ENCODE results near the gene PDCD1.
A peak's percentile ranks its signal among the peaks of the same experiment; 100 is the strongest.
"Not testable (repeated sequence)": the region's sequence is repeated elsewhere in the genome, so short reads cannot be mapped to it uniquely, and the experiment has no call there.

The PDCD1 gene

DNA sequence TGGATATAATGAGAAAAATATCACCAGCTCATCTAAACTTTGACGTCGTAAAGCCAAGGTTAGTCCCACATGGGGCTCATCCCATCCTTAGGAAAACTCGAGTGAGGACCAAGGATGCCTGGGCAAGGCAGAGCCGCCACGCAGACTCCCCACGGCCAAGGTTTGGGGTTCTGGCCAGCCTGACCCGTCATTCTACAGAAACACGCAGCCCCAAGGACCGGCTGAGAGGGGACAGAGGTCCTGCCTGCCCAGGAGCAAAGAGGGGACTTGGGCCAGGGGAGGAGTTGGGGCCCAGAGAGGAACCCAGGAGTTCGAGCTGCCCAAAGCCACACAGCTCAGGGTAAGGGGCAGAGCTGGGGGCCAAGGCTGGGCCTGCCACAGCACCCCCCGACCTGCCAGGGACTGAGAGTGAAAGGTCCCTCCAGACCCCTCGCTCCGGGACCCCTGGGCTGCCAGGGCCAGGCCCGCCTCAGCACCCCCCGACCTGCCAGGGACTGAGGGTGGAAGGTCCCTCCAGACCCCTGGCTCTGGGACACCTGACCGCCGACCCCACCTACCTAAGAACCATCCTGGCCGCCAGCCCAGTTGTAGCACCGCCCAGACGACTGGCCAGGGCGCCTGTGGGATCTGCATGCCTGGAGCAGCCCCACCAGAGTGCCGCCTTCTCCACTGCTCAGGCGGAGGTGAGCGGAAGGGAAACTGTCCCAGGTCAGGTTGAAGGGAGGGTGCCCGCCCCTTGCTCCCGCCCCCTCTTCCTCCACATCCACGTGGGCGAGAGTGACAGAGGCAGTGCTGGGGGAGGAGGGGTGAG lies at the start of gene PDCD1:
Gene PDCD1, minus strand, starts transcription at position 689 of the 811 bp plus-strand sequence. Its CDS starts 56 bp downstream, at position 633.
- DNase-seq (ENCODE audit: low read depth, low spot score): no peak

DNA sequence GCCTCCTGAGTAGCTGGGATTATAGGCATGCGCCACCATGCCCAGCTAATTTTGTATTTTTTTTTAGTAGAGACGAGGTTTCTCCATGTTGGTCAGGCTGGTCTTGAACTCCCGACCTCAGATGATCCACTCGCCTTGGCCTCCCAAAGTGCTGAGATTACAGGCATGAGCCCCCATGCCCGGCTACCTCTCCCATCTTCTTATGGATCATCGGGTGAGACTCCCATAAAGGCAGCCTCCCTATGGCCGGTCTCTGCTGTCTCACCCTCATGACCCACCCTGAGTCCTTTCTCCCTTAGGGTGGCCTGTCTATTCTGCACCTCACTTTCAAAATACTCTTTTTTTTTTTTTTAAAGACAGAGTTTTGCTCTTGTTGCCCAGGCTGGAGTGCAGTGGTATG lies 49.1 kb upstream of the PDCD1 start:
- DNase-seq (ENCODE audit: low read depth, low spot score): not testable (repeated sequence)

DNA sequence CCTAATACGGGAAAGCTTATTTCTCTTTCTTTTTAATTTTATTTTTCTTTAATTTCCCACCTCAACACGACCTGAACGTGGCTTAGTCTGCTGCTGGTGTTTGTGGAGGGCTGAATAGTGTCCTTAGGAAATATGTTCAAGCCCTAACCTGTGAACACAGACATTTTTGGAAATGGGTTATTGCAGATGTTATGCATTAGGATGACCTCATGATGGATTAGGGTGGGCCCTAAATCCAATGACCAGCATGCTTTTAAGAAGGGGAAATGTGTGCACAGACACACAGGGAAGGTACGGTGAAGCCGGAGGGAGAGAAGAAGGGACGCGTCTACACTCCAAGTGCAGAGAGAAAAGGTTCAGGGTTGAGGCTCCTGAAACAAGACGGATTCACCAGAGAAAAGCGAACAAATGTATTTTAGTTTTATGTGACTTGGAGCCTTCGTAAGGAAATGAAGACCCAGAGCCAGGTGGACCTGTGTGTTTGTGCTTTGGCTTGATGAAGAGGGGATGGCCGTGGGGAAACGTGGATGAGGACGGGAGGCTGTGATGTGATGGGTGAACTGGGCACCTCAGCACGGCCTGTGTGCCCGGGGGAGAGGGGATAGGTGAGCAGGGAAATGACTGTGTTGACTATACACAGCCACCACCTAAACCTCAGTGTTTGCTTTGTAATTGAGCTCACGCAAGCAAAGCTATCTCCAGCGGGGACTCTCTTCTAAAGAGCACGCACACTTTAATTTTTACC lies 48.3 kb upstream of the PDCD1 start:
- DNase-seq (ENCODE audit: low read depth, low spot score): no peak

DNA sequence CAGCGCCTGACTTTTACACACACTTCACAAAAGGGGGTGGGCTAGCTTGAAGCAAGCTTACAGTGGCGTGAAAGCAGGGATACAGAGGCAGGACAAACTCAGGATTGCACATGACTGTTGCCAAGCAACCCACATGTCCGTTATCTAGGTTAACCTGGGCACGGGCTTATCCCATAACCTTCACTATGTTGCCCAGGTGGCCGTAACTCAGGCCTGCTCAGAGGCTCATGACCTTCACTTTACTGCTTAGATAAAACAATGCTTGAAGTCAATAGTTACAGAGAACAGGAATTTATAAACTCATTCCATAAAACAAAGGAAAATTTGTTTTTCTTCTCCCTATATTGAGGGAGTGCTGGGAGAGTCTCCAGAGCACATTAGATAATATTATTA lies 47.7 kb upstream of the PDCD1 start:
- DNase-seq (ENCODE audit: low read depth, low spot score): not testable (repeated sequence)

DNA sequence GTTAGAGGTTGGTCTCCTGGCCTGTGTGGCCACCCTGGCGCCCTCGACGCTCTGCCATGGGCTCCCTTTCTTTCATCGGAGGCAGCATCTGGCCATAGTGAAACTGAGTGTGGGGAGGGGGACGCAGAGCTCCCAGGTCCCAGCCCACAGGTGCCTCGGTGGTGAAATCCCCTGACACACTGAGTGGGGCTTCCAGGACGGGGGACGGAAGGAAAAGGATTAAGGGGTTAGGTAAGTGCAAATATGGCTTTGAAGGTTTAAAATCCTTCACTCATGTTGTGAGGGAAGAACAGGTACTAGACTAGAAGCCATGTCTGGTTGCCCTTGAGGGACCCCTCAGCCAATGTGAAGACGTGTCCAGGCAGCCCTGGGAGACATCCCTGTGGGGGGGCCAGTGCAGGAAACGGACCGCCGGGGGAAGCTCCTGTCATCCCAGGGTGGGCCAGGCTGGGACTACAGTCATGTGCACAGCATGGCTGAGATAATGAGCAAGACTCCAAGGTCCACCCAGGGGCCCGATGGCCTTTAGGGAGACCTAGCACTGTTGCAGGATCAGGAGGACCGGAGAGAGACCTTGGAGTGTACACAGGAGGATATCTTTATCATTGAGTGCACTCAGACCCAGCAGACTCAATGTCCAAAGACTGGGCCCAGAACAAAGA lies 47.2 kb upstream of the PDCD1 start:
- DNase-seq (ENCODE audit: low read depth, low spot score): no peak

DNA sequence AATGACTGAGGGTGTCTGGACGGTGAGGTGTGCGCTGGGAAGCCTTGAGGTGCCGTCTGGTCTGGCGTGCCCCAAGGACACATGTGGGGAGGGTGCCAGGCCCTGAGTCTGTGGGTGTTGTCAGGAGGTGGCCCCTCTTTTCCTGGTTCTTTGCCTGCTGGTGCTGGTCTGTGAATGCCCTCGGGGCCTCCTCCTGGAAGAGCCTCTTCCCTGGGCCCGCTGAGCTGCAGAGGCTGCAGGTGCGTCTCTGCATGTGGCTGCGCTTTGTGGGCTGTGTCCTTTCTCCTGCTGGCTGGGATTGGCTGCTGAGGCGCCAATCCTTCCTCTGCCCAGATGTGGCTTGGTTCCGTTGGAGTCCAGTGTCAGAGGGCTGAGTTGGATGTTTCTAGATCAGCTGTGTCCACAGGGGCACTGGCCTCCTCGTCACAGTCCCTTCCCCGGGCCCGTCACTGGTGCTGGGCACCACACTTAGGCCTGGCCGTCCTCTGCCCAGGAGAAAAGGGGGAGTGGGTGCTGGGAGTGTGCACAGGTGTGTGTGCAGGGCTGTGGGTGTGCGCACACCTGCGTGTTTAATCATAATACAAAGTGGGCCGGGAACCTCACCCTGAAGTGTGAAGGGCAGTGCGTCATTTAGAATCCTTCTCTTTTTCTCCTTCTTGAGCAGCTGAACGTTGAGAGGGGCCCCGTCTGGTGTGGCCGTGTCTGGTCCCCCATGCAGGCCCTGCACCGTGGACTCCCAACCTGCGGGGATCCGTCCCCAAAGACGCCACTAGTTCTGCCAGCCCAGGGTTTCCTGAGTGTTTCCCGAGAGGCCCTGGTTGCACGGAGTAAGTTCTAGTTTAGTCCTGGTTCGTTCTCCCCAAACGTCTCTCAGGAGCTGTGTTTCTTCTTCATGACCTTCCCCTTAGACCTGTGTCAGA lies 46.4 kb upstream of the PDCD1 start:
- DNase-seq (ENCODE audit: low read depth, low spot score): no peak

DNA sequence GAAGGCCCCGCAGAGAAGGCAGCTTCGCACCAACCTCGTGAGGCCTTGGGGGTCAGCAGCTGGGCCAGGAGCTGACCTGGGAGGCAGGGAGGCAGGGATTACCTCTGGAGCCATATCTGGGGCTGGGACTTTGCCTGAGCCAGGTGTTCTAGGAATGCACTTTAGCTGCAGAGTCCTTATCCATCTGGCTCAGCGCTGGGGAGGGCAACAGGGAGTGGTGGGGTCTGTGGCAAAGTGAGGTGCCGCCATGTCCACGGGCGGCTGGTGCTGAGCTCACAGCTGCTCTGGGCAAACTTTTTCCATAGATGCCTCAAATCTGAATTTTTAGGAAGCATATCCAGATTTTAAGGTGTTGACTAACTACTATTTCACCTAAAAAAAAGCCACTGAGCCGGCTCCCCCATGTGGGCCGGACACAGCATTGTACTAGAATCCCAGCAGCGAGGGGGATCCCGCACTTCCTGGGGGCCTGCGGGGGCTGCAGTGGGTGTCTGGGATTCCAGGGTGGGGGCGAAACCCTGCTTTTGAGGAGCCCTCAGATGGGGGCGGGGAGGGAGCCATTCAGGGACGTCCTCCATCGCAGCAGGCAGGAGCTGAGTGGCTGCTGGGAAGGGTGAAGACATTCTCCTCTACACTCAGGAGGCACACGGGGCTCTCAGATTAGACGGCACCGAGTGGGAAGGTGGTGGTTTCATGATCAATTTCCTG lies 45.5 kb upstream of the PDCD1 start:
- no peak for DNase-seq (ENCODE audit: low read depth, low spot score)

DNA sequence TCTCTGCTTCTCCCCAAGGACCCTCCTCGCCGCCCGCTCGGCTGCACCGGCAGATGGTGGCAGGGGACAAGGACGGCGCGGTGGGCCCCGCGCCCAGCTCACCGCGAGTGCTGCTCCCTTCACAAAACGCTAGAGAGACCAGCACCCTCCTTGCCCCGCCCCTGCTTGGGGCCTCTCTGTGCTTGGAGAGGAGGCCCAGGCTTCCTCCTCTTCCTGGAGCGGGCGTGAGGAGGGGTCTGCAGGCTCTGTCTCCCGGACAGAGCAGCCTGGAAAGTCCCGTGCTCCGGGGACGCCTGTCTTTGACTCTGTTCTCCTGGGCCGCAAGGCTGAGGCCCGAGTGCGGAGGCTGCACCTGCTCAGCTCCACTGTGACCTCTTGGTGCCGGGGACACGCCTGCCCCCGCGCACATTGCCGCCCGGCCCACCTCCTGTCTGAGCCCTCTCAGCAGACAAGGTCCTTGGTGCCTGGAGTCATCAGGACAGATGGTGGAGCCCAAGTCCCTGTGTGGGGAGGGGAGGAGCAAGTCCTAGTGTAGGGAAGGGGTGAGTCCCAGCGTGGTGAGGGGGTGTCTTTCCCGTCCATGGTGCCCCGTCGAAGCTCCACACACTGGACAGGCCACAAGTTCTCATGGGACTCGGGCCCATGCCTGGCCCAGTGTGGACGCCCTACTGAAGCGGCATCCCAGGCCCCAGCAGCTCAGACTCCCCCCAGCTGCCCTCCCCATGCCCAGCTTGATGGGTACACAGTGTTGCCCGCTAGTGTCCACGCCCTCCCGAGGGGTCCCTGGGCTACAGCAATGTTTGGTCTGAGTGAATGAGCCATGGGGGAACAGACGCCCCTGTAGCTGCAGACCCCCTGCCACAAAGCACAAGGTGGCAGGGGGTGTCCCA lies 44.7 kb upstream of the PDCD1 start:
- no peak for DNase-seq (ENCODE audit: low read depth, low spot score)

DNA sequence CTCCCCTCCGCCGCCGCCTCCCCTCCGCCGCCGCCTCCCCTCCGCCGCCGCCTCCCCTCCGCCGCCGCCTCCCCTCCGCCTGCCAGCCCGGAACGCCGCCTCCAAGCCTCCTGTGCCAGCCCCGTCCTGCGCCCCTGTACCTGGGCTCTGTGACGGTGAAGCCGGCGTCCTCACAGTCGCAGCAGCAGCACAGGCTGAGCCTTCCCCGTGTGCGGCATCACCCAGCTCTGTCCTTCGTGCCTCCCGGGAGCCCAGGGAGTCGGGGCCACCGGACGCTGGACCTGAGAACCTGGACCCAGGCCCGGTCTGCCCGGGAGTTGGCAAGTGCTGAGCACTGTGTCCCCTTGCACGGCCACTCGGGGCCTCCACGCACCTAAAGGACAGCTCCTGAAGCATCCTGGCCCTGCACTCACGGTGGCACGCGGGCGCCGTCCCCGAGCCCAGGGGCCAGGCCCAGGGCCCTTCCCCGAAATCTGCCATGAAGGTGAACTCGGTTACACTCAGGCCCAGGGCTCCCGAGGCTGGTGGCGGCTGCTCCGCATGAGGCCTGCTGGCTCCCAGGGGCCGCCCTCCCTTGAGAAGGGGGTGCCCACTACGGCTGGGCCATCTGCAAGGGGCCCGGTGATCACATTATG lies 43.8 kb upstream of the PDCD1 start:
- peak; percentile 25 for DNase-seq (ENCODE audit: low read depth, low spot score)

DNA sequence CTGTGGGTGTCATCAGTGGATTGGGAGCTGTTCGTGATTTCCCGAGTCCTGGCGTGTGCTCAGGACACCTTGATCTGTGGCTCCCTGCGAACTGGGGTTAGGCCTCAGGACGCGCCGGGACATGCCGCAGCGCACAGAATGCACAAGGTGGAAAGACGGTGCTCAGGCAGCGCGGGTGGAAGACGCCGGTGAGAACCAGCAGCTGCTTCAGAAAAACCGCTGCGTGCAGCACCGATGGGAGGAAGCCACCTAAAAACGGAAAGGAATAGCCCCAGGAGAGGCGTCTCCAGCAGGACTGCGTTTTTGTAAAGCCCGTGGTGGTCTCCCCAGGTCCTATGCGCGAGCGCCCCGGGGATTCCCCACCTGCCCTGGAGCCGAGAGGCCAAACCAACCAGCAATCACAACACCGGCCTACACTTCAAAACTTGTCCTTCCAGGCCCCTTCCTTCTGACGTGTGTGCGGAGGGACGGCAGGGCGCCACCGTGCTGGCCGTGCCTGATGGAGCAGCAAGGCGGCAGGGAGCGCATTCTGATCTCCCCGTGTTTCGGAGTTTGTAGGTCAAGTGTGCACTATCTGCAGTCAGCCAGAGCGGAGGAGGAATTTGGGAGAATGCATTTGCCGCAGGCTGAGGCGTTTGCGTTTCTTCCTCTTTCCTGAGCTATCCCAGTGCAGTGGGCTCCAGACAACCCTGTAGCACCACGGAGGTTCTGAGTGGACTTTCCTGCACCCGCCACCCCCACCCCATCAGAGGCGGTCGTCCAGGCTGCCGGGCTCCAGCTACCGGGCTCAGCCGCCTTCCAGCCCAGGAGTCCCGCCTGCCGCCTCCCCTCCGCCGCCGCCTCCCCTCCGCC lies 43.0 kb upstream of the PDCD1 start:
- peak; percentile 55 for DNase-seq (ENCODE audit: low read depth, low spot score)

DNA sequence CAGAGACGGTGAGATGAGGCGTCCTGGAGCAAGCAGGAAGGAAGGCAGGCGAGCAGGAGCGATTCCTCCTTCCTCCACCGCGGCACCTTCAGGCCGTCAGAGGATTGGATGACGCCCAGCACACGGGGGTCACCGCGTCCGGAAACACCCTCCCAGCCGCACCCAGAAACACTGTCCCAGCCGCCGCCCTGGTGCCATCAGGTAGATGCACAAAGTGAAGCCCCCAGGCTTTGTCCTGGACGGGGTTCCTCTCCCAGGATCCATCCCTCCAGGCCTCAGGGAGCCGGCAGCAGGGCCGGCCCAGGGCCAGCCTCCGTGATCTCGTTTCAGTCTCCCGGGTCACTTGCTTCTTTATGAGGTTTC lies 42.3 kb upstream of the PDCD1 start:
- no peak for DNase-seq (ENCODE audit: low read depth, low spot score)

DNA sequence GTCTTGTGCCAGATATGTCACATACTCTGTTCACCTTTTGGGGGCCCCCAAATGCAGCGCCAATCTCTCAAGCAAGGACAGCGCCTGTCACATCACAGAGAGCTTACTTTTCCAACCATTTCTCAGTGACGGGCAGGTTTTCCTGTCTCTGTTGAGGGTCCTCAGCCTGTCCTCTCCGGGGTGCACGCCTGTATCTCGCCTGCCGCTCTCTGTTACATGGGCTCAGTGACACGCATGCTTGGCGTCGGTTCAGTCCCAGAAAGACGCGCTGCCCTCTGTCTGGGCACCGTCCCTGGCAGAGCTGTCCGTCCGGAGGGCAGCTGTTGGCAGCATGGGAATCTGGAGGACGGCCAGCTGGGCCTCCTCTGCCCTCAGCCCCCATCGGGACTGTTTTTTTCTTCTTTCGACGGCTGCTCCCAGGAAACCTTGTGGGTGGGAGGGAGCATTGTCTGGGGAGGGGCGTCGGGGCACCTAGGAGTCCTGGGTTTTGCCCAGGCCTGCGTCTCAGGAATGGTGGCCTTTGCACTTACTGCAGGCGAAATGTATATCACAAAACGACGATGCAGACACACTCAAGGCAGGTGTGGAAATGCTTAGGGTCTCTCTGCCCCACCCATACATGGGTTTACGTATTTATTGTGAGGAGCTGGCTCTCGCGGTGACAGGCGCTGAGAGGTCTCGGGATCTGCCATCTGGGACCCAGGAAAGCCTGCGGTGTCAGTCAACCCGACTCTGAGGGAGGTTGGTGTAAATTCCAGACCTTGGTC lies 41.7 kb upstream of the PDCD1 start:
- no peak for DNase-seq (ENCODE audit: low read depth, low spot score)

DNA sequence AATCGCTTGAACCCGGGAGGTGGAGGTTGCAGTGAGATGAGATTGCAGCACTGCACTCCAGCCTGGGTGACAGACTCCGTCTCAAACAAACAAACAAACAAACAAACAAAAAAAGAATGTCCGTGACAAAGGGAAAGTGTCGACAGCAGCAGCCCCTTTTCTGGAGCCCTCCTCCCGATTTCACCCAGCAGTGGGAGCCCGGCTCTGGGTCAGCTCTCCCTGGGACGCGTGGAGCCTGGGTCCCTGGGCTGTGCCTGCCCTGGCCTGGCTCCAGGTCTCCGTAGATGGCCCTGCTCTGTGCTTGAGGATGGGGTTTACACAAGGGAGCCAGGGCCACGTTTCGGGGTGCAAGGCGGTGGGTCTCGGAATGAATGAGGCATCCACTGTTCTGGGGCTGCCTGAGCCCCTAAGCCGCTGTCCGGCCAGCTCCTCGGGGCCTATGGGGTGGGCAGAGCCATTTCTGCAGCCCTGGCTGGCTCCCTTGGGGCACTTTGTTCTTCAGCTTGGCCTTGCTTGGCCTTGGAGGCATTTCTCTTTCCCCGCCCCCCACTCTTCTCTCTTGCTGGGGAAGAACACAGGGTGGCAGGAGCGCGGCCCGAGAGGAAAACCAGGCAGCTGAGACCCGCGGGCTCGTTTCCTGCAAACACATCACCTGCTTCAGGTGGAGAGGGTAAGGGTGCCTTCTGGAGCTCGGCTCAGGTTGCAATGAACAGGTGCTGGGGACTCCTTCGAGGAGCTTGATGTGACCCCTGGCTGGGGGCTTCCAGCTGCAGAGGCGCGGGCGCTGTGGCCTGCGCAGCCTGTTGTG lies 40.0 kb upstream of the PDCD1 start:
- DNase-seq (ENCODE audit: low read depth, low spot score): no peak

DNA sequence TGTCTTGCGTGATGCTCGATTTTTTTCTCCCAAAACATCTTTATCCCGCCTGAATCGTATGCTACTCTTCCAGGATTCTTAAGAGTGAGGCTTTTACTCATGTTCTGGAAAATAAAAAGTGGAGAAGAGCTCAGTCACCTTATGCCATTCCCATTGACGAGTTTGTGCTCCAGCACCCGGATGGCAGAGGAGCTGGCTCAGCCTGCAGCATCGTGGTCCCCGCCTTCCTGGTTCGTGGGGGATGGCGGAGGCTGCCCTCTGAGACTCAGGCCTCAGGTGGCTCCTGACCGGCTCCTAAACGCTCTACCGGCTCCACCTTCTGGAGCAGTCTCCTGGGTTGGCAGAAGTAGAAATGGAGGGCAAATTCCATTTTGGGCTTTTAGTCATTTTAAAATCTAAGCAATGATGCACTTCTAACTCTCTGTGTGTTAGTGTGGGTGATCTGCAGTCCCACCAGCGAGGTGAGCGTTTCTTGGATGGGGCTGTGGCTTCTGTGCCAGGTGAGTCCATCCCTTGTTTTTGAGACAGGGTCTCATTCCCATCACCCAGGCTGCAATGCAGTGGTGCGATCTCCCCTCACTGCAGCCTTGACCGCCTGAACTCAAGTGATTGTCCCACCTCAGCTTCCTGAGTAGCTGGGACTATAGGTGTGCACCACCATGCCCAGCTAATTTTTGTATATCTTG lies 38.7 kb upstream of the PDCD1 start:
- DNase-seq (ENCODE audit: low read depth, low spot score): no peak

DNA sequence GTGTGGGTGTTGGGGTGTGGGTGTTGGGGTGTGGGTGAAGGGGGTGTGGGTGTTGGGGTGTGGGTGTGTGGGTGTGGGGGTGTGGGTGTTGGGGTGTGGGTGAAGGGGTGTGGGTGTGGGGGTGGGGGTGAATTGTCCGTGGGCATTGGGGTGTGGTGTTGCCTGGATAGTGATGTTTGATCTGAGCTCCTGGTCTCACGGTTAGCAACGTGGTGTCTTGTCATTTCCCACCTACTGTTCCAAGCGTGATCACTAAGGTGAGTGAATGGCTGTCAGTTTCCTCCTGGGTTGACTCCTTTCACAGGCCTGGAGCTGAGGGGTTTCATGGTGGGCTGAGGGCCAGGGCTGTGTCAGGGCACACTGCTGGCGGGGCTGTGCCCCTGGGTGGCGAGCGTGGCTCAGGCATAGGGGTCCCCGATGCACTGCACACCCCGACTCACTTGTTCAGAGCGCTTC lies 38.1 kb upstream of the PDCD1 start:
- DNase-seq (ENCODE audit: low read depth, low spot score): no peak

Measured in astrocyte of the hippocampus (primary cell).